Measurements from ENCODE around the gene HOXD3.

The HOXD3 gene

DNA sequence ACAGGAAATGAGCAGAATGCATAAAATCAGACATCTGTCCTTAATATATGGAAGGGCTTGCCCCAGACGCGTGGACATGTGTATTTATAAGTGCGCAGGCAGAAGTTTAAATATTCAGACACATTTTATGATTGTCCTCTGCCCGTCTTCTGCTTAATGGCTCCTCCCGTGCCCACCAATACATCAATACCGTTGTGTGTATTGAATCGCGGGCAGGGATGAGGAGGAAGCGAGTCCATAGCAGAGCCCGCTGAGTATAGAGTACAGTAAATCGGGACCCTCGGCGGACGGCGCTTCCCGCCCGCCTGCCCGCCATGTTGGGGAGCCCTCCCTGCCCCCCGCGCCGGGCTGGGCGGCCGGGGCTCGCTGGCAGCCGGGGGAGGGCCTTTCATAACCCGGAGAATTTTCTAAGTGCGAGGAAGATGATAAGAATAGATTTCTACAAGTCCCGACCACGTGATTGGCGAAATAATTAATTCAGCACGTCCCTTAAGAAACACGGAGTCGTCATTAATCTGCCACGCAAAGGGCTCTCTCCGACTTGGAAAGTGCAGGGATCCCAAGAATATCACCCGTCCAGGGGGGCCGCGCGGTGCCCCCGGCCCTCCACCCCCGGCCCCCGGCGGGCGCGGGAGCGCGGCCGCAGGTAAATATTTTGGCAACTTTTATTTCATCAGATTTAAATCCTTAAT is at the start of gene HOXD3:
HOXD3 (plus strand) TSS at position 501 of the 692 bp plus-strand sequence. CDS start 11,808 bp downstream, outside the sequence.
- no peak for DNase-seq

DNA sequence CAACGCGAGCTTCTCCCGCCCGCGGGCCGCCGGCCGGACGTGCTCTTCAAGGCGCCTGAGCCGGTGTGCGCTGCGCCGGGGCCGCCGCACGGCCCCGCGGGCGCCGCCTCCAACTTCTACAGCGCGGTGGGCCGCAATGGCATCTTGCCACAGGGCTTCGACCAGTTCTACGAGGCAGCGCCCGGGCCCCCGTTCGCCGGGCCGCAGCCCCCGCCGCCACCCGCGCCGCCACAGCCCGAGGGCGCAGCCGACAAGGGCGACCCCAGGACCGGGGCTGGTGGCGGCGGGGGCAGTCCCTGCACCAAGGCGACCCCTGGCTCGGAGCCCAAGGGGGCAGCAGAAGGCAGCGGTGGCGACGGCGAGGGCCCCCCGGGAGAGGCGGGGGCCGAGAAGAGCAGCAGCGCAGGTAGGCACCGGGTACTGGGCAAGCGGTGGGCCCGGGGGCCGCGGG is 49.4 kb upstream of the HOXD3 start:
- DNase-seq, result no peak

DNA sequence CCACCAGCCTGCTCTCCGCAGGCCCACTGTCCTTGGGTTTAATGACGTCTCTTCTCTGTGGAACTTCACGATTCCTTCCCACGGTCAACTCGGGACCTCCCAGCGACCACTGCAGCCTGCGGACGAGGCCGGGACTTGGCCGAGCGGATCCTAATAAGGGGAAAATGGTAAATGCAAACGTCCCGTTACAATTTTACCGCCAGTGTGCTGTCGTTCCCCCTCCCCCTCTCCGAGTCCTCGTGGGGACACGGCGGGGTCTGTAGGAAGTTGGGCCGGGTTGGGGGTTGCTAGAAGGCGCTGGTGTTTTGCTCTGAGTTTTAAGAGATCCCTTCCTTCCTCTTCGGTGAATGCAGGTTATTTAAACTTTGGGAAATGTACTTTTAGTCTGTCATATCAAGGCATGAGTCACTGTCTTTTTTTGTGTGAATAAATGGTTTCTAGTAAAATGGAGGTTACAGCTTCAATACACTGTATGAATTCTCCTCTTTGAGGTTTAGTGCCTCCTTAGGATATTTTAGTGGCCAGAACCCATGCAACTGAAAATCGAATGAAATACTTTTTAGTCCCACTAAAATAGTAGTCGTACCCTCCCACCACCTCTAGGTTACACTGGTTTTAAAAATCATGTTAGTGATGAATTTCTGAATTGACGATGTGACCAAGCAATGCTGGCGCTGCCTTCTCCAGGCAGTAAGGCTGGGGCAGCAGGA is 47.8 kb upstream of the HOXD3 start:
- DNase-seq, result no peak

DNA sequence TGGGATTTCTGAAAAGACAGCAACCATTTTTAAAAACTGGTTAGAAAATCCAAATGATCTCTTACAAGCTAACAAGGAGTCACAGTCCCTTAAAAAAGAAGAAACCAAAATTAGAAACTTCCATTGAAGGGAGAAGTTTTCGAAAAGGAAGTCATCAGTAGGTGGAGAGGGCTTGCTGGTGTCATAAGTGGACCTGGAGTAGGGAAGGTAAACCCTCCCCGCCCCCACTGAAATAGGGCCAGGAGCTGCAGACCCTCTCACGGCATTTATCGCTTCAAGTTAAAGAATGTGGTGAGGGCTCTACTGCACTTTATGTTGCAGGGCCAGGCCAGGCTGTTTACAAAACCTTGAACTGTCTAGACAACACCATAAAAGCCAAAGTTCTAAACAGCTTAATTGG is 47.2 kb upstream of the HOXD3 start:
- no peak for DNase-seq

DNA sequence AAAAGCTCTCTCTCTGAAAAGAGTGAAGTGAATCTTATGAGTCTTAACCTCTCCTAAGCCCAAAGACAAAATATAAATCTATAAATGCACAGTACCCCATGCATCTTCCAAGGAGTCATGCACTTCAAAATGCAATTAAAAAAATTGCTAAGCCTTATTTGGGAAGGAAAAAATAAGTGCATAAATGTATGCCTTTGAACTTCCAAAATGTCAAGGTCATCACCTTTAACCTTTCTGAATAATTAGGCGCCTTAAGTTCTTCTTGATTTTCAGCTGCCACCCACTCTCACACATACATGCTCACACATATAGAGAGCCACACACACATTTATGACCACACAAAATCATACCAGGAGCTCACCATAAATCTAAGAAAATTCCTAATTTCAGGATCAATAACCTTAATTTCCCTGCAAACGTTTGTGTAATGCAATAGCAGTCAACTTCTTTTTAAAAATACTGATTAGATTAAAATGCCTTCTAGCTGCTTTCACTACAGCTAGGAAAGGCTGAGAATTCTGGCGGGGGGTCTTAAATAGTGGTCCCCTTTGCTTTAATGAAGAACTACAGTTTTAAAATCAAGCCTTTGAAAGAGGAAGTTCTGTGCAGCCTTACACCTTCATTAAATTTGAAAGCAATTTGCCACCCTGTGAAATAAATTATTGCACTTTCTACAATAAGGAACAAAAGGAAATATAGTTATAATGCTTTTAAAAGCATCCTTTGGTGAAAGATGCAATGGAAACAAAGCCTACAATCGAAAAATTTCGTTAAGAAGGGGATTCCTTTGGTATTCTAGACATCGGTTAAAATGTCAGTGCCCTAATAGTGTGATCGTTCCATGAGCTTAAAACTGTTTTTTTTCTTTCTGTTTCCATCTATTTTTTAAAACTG is 46.4 kb upstream of the HOXD3 start:
- DNase-seq, result no peak

DNA sequence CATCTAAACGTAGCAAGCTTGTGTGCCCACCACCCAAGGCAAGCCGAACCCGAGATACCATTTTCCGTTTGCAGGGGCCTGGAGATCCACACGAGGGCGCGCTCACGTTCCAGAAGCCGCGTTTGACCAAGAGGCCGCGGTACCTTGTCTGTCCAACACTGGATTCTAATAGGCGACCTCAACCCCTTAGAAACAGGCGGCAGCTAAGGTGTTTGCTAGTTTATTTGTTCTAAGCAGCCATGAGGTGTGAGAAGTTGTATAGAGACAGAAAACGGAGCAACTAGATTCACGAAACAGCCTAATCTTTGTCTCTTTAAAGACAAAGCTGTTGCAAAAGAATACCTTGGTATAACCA is 45.8 kb upstream of the HOXD3 start:
- no peak for DNase-seq

DNA sequence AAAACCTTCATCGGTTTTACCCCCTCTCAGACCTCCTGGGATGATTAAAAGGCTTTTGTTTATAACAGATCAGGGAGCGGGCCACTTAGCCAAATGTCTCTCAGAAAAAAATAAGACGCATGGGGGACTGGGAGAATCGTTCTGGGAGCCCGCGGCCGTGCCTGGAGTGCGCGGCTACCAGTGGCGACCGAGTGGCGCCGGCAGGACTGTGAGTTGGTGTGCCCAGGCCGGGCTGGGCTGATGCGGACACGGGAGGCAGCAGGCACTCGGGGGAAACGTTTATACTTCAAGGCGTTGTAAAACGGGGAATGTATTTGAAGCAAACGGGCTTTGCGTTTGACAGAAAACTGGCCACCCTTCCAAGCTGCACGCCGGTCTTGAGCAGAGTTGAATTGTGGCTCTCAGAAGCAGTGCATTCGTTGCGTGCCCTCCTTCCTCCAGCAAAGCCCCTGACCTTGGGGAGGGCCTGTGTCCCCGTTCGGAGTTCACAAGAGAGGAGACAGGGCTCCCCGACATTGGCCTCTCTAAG is 45.2 kb upstream of the HOXD3 start:
- no peak for DNase-seq

DNA sequence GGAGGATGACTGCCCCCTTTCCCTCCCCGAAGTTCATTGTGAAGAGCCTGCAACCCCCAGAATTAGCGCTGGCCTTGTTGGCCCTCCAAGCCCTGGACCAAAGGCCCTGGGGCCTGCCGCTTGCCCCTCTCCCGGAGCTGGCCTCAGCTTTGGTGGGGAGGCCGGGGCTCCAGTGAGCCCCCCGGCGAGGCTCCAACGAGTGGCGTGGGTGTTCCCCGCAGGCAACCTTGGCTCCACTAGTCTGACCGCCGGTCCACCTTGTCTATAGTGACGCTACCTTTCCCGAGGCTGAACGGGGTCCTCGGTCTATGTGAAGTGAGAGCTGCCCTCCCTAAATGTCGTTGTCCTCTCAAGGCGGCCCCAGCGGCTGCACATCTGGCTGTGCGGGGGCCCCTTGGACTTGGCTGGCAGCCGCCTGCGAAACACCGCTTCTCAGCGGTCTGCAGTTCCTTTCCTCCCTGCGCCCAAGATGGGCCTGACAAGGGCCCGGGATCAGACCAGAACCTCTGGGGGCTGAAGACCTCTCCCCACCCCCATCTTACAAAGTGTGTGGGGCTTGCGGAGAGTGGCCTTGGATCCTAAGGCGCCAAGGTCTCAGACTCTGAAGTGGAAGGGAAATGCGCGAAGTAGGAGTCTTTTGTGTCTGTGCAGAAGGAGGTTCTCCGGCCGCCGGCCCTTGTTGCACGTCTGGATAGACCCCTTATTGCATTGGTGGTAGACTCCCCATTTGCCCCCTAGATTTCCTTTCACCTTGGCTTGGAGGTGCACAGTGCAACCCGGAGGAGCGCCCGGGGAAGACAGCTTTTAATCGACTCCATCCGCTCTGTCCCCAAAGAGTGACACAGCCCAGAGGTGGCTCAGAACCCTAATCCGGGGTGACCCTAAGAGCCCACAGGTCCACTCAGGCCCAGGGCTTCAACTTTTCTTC is 44.5 kb upstream of the HOXD3 start:
- DNase-seq, result no peak

DNA sequence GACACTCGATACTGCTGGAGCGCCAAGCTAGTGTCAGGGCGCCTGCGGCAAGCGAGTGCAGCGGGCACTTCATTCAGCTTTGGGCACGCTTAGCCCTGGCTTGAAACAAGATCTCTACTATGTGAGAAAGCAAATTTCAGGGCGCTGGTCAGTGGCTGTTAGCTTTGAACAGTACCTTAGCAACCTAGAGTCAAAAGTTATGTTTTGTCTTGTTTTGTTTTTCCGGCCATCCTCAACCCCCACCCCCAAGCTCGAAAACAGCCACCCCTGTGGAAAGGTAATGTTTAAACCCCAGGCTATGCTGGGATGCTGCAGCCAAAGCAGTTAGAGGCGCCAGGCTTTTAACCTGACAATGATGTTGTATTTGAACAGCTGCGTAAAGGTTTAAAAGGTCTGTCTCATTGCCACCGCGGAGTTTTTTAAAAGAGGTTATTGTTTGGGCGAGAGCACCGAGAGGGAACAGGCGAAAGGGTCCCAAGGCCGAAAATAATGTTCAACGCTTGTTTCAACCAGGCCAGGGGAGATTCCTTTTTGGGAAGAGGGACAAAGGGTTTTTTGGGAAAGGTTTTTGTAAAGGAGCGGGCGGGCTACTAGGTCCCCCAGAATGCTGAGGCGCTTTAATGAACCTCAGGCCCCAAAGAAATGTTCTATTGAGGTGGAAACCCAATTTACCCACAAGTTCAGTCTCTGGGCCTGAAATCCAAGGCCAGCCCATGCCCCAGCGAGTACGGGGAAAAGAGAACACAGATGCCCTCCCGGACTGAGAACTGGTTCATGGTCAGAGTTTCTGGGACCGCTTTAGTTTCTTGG is 42.8 kb upstream of the HOXD3 start:
- DNase-seq, result no peak

DNA sequence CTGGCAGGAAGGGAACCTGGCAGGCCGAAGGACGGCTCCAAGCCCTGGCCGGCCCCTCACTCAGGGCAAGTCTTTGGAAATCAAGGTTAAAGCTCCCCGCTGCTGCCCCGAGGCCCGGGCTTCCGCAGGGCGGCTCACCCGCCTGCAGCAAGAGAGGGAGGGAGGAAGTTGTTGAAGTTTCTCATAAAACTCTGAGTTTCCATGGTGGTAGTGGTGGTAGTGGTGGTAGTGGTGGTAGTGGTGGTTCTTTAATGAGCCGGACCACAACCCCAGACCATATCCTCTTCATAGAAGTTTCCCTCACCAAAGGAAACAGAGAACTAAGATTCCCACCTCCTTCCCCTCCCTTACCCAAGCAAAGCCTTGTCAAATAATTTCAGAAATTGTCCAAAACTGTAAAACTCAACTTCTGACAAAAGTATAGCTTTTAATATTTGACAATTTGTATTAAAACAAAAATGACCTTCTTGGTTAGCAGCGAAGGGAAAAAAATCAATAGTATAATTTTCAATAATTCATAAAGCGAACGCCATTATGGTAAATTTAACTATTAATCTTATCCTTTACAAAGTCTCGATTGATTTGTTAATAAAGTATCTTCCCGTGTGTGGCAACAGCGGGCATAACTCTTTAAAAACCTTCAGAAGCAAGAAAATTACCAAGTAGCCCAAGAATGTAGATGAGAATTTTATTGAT is 42.0 kb upstream of the HOXD3 start:
- DNase-seq, result no peak

DNA sequence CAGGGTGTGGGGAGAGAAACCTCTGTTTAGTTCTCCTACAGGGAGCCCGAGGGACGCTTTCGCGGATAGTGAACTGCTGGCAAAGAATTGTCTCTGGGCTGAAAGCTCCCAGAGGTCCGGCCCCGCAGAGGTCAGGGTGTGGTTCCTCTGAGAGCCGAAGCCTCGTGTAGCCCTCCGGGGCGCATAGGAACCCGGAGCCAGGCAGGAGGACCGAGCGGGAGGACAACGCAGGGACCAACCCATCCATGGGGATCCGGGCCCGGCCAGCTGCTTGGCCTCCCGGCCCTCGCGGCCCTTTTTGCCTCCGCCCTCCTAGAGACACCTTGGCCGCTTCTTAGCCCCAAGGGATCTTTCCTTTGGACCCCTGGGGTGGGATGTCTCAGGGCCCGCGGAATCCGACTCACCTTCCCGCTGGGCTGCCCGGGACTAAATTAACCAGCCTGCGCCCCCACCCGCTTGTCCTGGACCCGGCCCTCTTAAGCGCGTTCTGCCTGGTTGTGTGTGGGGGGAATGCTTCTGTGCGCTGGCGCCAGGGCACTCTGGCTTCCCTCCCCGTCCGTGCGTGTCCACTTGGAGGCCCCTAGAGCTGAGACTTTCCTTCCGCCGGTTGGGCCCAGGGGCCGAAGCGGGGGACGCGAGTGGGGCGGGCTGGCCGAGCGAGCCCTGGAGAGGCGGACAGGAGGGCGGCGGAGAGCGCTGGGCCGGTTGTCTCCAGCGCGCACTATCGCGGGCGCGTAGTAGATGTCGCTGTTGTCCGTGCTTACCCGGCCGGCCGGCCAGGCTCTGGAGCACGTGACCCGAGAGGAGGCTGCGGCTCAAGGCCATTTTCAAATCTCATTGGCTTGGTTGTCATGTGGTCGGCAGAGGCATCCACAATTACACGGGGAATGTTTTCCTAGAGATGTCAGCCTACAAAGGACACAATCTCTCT is 41.0 kb upstream of the HOXD3 start, which contains the start of gene HOXD10:
HOXD10 (plus strand) TSS at position 896 of the 931 bp plus-strand sequence. CDS start 56 bp downstream, outside the sequence.
- no peak for DNase-seq

DNA sequence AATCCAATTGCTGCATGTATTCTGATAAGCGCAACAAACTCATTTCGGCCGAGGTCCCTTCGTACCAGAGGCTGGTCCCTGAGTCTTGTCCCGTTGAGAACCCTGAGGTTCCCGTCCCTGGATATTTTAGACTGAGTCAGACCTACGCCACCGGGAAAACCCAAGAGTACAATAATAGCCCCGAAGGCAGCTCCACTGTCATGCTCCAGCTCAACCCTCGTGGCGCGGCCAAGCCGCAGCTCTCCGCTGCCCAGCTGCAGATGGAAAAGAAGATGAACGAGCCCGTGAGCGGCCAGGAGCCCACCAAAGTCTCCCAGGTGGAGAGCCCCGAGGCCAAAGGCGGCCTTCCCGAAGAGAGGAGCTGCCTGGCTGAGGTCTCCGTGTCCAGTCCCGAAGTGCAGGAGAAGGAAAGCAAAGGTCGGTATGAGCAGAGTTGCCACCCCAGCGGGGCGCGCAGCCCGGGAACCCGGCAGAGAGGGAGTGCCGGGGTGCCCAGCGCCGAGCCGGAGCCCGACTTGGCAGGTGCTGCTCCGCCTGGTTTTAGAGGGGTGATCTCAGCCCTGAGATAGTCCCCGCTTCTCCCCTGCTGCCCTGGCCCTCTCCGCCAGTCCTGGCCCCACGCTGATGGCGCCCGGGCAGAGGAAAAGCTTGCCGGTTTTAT is 39.8 kb upstream of the HOXD3 start:
- DNase-seq, result no peak

DNA sequence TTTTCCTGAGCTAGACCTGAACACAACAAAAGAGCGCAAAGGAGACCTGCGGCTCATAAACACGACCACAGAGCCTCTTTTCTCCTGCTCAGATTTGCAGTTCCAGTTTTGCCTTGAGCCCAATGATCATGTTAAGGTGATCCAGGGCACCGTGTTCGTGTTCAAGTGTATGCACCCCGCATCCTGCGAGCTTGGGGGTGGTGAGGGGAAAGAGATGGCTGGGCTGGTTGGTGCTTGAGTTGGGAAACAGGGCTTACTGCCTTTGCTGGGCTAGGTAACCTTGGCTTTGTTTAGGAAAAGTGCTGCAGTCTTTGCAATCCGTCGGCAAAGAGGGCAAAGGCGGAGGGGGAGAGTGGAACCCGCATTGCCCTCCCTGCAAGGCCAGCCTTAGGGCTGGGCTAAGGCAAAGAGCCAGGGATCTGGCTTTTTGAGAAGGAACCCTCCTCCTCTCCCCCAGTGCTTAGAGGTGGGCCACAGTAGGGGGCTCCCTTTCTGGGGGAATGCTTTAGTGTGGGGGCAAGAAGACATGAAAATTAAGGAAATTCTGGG is 39.2 kb upstream of the HOXD3 start:
- DNase-seq, result no peak

DNA sequence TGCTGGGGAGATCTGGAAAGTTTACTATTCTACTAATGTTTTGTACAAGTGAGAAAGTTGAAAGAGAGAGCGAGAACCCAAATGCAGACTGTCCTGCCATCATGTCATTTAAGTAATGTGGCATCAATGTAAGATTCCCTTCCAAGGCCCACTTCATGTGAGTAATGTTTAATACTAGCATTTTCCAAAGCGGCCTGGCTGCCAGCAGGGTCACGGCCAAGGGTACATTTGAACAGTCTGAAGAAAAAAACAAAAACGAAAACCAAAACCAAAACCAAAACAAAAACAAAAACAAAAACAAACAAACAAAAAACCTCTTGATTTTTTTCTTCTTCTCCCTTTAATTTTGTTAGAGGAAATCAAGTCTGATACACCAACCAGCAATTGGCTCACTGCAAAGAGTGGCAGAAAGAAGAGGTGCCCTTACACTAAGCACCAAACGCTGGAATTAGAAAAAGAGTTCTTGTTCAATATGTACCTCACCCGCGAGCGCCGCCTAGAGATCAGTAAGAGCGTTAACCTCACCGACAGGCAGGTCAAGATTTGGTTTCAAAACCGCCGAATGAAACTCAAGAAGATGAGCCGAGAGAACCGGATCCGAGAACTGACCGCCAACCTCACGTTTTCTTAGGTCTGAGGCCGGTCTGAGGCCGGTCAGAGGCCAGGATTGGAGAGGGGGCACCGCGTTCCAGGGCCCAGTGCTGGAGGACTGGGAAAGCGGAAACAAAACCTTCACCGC is 38.3 kb upstream of the HOXD3 start:
- no peak for DNase-seq

DNA sequence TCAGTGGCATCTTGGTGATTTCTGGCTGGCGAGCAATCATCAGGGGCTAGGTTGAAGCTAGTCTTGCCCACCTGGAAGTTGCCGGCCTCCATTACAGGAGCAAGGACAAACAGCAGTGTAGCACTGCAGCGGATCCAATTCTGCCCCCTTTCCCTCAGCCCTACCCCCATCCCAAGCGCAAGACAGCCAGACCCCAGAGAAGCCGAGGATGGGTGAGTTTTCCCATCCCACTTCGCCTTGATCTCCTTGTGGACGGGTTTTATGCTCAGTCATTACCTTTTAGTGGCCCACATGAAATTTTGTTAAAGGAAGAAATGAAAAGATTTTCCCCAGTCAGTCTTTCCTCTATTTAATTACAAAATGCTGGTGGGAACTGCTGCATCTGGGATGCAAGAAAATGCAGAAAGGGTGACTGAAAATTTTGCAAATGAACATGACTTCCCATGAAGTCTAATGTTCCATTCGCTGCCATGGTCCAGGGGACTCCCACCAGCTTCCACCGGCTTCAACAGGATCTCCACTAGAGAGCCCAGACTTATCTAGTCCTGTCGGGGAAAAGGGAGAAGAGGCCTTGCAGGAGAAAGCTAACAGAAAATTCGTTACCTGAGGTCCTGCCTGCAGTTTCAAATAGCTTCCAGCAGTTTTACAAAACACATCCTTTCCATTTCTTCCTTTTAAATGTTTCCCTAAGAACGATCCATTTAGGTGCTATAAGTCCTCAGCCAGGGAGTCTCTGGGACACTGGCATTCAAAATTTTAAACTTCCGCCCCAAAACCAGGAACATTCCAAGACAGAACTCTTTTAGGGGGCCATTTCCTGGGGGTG is 36.5 kb upstream of the HOXD3 start:
- DNase-seq, result no peak

DNA sequence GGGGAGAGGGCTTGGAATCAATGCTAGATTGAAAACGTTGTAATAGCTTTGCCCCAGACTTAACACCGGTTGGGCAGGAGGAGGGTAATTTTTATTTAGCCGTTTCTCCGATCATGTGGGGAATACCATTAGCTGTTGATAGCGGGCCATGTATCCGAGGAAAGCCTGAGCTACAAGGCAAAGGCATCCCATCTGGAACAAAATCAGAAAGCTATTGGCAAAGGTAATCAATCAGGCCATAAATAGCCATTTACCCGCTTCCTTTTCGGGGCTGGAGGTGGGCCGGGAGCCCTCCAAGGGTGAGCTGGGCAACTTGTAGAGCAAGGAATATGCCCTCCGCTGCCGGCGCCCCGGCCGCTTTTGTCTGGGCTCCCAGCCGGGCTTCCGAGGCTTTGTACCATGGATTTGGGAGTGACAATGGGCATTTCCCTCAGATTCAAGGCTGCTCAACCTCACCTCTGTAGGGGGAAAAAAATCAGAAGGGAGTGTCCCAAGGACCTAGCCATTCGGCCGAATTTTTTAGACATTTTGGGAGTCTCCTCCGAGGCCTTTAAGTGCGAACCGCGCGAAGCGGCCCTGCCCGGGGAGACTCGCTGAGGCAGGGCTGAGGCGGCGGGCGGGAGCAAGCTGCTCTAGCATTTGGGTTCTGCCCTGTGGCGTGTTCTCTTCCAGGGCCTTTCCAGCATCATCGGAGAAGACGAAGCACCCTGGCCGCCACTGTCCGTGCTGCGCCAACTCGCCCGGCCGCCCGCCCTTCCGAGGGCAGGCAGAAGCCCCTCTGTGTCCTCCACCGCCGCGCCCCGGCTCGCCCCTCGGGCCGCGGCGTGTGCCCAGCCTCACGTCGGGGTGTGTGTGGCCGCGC is 35.7 kb upstream of the HOXD3 start:
- no peak for DNase-seq
